Kidney tubule cell (primary cell): ENCODE results near the gene NDUFS7.

Experiments
- DNase-seq: peaks from one replicate; pipeline ENCODE4 v3.0.0-alpha.2; 2018; ENCODE audit warnings: low spot score

Gene NDUFS7

GRCh38 chr19:1401138-1401888 lies 17.6 kb downstream of the NDUFS7 start, which contains the start of gene GAMT:
Gene GAMT, minus strand, starts transcription at chr19:1401542. Its CDS starts 66 bp downstream, at chr19:1401476.
- no peak for DNase-seq

- no peak for DNase-seq
Measured at GRCh38 chr19:1401889-1402217, 18.1 kb downstream of the NDUFS7 start.

DNA sequence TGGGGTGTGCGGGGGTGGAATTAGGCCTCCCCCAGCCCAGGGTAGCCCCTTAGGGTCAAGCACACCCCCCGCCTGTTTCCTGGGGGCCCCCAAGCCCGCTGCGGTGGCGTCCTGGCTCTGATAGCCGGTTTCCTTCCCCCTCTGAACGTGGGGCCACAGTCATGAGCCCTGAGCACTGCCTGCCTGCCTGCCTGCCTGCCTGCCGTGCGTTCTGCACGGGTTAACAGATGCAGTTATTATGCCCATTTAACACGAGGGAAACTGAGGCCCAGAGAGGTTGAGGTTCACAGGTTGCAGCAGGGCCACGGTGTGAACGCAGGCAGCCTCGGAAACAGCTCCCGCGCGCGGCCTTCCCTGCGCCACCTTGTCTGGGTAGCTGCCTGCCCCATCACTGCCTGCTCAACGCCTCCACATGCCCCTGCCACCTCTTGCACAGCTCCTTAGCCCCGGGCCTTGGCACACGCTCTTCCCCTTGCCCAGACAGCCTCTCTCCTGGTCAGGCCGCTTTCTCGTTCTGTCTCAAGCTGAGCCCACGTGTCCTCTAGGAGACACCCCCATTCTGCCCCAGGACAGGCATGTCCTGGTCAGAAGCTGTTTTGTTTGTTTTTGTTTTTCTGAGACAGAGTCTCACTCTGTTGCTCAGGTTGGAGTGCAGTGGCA lies 18.8 kb downstream of the NDUFS7 start:
- no peak for DNase-seq

DNA sequence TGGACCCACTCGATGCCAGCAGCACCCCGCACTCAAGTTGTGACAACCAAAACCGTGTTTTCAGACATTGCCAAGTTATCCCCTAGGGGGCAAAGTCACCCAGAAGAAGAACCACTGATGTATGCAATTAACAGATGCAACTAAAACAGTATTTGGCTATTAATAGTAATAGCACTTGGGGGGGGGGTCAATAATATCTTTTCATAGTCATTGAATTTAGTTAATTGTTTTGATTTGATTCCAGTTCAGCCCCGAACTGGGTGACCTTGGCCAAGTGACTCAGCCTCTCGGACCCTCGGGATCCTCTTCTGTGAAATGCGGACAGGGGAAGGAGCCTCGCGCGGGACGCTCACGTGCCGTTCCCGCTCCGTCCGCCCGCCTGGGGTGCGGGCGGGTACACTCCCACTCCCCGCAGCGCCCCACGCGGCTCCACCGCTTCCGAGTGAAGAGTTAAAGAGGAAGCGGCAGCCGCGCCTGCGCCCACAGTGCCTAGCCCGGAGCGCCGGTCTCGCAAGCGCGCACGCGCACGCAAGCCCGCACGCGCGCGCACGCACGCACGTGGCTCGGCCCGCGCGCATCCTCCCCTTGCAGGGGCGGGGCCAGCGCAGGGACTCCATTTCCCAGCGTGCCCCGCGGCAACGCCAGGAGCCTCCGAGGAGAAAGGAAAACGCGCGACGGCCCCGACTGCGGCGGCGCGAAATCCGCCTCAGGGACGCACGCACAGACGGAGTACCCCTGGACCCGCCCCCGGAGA lies 23.2 kb downstream of the NDUFS7 start:
- peak; percentile 99 for DNase-seq

GRCh38 chr19:1407528-1408299 lies 24.0 kb downstream of the NDUFS7 start, which contains the start of gene DAZAP1:
Gene DAZAP1, plus strand, starts transcription at chr19:1407586. Its CDS starts 188 bp downstream, at chr19:1407774.
- DNase-seq: no peak

DNA sequence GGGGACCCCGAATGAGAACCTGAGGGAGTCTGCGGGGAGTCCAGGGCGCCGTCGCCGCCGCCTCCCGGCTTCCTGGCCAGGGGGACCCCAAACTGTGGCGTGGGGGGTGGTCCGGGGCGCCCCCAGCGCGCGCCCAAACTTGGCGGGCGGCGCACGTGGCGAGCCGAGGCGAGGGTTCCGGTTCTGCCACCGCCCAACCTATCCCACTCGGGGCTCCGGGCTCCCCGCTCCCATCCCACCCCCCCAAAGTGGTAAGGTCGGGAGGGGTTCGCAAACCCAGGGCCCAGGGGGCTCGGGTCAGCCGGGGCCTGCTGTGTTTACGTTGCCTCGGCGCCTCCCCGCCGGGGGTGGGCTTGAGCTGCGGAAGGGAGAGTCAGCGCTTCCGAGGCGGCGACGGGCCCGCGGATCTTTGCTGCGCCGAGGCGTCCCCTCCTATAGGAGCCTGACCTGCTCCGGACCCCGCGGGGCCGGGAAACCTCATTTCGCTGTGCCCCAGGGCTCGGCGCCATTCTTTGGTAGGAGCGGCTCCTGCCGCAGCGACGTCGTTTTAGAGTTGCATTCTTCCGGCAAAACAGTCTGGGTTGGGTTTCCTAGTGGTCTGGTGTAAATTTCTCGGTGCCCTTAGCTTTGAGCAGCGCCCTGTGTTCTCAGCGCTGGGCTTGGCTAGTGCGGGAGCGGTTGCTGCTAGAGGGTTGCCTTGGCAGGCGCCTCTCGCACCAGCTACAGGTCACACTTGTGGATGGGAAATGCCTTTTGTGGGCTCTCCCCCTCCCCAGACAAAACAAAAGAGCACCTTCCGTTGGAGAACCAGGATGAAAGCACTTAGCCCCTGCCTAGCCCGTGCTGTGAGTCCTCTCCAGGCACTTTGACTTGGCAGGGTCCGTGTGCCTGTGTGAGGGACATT lies 24.8 kb downstream of the NDUFS7 start:
- DNase-seq: peak; percentile 61

GRCh38 chr19:1409204-1410005 lies 25.7 kb downstream of the NDUFS7 start:
- no peak for DNase-seq

DNA sequence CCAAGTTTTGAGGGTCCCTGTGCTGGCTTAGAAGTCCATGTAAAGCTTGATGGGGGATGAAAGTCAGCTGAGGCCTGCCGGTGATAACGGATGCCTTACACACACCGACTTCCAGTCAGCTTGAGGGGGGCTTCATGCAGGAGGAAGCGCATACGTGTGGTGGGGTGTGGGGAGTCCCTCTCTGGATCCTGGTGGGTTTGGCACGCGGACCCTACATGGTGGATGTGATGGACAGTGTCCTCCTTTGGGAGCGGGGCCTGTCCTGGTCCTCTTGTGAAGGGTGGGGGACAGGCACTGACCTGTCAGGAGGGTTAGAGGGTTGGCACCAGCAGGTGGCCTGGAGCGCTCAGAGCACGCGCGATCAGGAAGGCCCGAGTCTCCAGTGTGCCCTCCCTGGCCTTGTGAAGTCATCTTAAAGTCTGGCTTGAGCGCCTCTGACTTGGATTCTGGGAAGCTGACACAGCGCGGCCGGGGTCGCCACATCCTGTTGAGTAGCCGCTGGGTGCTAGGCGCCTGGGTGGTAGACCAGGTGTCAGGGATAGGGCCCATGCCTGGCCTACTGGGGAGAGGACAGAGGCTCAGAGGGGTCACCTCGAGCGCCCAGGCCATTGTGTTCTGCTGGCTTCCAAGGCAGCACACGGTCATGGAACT lies 26.6 kb downstream of the NDUFS7 start:
- peak; percentile 92 for DNase-seq

- no peak for DNase-seq
Measured at GRCh38 chr19:1410789-1411188, 27.1 kb downstream of the NDUFS7 start.

DNA sequence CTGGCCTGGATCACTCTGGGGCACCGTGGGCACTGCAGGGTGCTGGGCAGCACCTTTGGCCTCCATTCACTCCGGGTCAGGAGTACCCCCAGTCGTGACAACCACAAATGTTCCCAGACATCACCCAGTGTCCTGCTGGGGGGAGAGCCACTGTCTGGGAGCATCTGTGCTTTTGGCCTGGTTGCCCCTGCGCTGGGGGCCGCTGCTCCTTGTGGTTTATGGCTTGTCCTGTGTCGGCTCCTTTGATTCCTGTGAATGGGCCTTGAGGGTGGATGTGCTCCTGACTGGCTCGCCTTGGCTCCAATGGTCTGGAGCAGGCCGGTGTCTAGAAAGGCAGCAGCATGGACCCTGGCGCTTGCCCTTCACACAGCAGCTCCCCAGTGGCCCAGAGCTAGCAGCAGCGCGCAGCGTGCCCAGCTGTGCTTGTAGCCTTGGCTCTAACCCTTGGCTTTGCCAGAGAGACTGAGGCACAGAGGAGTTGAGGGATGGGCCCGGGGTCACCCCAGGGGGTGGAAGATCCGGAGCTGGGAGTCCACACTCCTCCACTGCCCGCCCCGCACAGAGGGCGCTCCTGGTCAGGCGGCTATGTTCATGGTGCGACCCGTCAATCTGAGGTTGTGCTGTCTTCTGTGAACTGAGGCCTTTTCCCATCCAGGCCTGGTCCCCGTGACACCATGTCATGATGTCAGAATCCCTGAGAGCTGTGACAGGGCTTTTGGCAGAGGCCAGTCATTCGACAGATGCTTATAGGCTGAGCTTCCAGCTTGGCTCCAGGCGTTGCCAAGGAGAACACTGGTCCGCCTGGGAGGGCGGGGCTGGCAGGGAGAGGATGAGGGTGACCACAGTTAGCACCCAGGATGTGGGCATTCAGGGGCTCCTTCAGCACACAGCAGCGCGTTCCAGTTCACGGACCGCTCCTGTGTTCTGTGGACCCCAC lies 27.8 kb downstream of the NDUFS7 start:
- peak; percentile 68 for DNase-seq

GRCh38 chr19:1412323-1412923 lies 28.7 kb downstream of the NDUFS7 start:
- DNase-seq: no peak

DNA sequence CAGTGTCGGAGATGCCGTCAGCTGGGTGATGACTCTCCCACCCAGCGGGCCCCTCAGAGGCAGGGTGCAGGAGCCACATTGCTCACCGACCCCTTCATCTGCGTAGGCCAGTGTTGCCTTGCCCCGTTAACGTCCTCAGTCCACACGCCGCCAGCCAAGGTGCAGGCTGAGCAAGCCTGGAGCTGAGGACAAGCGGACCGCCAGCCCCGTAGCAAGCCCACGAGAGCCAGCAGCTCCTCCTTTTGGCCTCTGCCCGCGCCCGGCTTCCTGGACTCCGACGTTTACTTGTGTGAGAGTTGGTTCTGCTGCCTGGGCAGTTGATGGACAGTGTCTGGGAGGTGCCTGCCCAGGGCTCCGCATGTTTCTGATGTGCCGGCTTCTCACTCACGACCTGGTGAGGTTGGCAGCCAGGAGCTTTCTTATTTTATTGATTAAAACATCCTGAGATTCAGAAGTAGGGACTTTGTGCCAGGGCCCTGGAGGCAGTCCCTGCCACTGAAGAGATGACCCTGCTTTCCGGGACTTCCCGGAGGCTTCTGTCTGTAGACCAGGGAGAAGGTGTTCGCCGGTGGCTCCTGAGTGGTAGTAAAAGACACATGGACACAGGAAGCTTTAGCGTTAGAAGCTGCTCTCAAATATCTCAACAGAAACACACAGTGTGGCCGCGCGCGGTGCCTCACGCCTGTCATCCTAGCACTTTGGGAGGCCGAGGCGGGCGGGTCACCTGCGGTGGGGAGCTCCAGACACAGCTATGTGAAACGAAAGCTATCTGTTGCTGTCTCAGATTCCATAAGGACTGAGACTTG lies 29.5 kb downstream of the NDUFS7 start:
- DNase-seq: no peak

- DNase-seq: peak; percentile 83
Measured at GRCh38 chr19:1416014-1416841, 32.5 kb downstream of the NDUFS7 start.

GRCh38 chr19:1417145-1417544 lies 33.4 kb downstream of the NDUFS7 start:
- peak; percentile 30 for DNase-seq

GRCh38 chr19:1417681-1418495 lies 34.2 kb downstream of the NDUFS7 start:
- no peak for DNase-seq

DNA sequence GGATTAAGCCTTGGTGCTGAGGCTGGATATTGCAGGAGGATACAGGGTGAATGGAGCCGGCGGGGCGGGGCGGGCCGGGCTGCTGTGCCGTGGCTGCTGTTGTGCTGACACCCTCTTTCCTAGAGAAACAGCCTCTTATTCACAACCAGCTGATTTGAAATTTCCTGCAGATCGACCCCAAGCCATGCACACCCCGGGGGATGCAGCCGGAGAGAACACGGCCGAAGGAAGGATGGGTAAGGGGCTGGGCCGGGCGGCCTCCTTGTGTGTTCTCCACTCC lies 34.7 kb downstream of the NDUFS7 start:
- no peak for DNase-seq
